ENCODE results near the gene OR2A12. TPM values are rescaled to one million over a fixed set of nuclear protein-coding genes. Genes with fewer than 3 reads are reported as not detected.
"Not testable (repeated sequence)": the region's sequence is repeated elsewhere in the genome, so short reads cannot be mapped to it uniquely, and the experiment has no call there.

OR2A12 gene
- total RNA-seq, 1 donor, result not detected

GRCh38 chr7:144122876-144123275, 36.8 kb downstream of the OR2A12 start, which contains the start of gene OR2A14:
Gene OR2A14, plus strand, starts transcription at chr7:144123176. Its CDS starts 5,937 bp downstream, at chr7:144129113.
- H3K4me3 ChIP-seq (ENCODE audit: insufficient read depth, low read length), result no peak within 1 kb of the TSS
- no peaks in the 10 kb centered on the region for H4K20me1 ChIP-seq (ENCODE audit: insufficient read depth, low read length)
- TF ChIP-seq, protein P1, sequence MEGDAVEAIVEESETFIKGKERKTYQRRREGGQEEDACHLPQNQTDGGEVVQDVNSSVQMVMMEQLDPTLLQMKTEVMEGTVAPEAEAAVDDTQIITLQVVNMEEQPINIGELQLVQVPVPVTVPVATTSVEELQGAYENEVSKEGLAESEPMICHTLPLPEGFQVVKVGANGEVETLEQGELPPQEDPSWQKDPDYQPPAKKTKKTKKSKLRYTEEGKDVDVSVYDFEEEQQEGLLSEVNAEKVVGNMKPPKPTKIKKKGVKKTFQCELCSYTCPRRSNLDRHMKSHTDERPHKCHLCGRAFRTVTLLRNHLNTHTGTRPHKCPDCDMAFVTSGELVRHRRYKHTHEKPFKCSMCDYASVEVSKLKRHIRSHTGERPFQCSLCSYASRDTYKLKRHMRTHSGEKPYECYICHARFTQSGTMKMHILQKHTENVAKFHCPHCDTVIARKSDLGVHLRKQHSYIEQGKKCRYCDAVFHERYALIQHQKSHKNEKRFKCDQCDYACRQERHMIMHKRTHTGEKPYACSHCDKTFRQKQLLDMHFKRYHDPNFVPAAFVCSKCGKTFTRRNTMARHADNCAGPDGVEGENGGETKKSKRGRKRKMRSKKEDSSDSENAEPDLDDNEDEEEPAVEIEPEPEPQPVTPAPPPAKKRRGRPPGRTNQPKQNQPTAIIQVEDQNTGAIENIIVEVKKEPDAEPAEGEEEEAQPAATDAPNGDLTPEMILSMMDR (IDR thresholded peaks at IDR 0.05; ENCODE audit: extremely low read depth, low read depth, low read length), result no peak
- H3K79me2 ChIP-seq (ENCODE audit: insufficient read depth, low read length), result no peaks in the 10 kb centered on the region
- no peaks in the 10 kb centered on the region for H3K9me3 ChIP-seq (ENCODE audit: low read depth, low read length)
- H3K4me2 ChIP-seq (ENCODE audit: insufficient read depth, low read length), result no peak within 1 kb of the TSS
- no peak for DNase-seq (ENCODE audit: insufficient read length, low spot score, missing footprints)
- H3K4me1 ChIP-seq (ENCODE audit: insufficient read depth, low read length), result no peaks in the 10 kb centered on the region
- H2AFZ ChIP-seq (ENCODE audit: low read length), result no peak within 1 kb of the TSS
- no peak within 1 kb of the TSS for H3K27ac ChIP-seq (ENCODE audit: low read depth, low read length)
- H3K36me3 ChIP-seq (ENCODE audit: insufficient read depth, low read length), result no peaks in the 10 kb centered on the region
- H3K27me3 ChIP-seq (ENCODE audit: insufficient read depth, low read length), result no peaks in the 10 kb centered on the region

GRCh38 chr7:144127714-144128334, 41.7 kb downstream of the OR2A12 start:
- Histone ChIP-seq H3K4me1 (ENCODE audit: insufficient read depth, low read length) (no peaks in the 10 kb centered on the region), H3K27me3 (ENCODE audit: insufficient read depth, low read length) (no peaks in the 10 kb centered on the region), H3K4me3 (ENCODE audit: insufficient read depth, low read length) (no peak overlapping the region), H3K36me3 (ENCODE audit: insufficient read depth, low read length) (no peaks in the 10 kb centered on the region), H3K27ac (ENCODE audit: low read depth, low read length) (no peak overlapping the region), H3K79me2 (ENCODE audit: insufficient read depth, low read length) (no peaks in the 10 kb centered on the region), H4K20me1 (ENCODE audit: insufficient read depth, low read length) (no peaks in the 10 kb centered on the region), H3K9me3 (ENCODE audit: low read depth, low read length) (no peaks in the 10 kb centered on the region), H3K4me2 (ENCODE audit: insufficient read depth, low read length) (no peak overlapping the region), H2AFZ (ENCODE audit: low read length) (no peak overlapping the region)
- TF ChIP-seq, protein P1 (IDR thresholded peaks at IDR 0.05; ENCODE audit: extremely low read depth, low read depth, low read length), result peak; percentile 93
- peak; percentile 78 for DNase-seq (ENCODE audit: insufficient read length, low spot score, missing footprints)

GRCh38 chr7:144129601-144130000, 43.5 kb downstream of the OR2A12 start:
- H3K36me3 ChIP-seq (ENCODE audit: insufficient read depth, low read length); H3K9me3 ChIP-seq (ENCODE audit: low read depth, low read length); H3K79me2 ChIP-seq (ENCODE audit: insufficient read depth, low read length); DNase-seq (ENCODE audit: insufficient read length, low spot score, missing footprints); H3K27ac ChIP-seq (ENCODE audit: low read depth, low read length); H3K4me3 ChIP-seq (ENCODE audit: insufficient read depth, low read length); H3K4me1 ChIP-seq (ENCODE audit: insufficient read depth, low read length); H4K20me1 ChIP-seq (ENCODE audit: insufficient read depth, low read length); H3K4me2 ChIP-seq (ENCODE audit: insufficient read depth, low read length); H3K27me3 ChIP-seq (ENCODE audit: insufficient read depth, low read length); H2AFZ ChIP-seq (ENCODE audit: low read length): not testable (repeated sequence)

GRCh38 chr7:144130730-144131129, 44.7 kb downstream of the OR2A12 start:
- H3K27ac ChIP-seq (ENCODE audit: low read depth, low read length), result no peak overlapping the region
- H3K4me3 ChIP-seq (ENCODE audit: insufficient read depth, low read length), result no peak overlapping the region
- H4K20me1 ChIP-seq (ENCODE audit: insufficient read depth, low read length), result no peaks in the 10 kb centered on the region
- no peaks in the 10 kb centered on the region for H3K27me3 ChIP-seq (ENCODE audit: insufficient read depth, low read length)
- no peaks in the 10 kb centered on the region for H3K4me1 ChIP-seq (ENCODE audit: insufficient read depth, low read length)
- no peaks in the 10 kb centered on the region for H3K79me2 ChIP-seq (ENCODE audit: insufficient read depth, low read length)
- no peaks in the 10 kb centered on the region for H3K36me3 ChIP-seq (ENCODE audit: insufficient read depth, low read length)
- TF ChIP-seq, protein P1 (IDR thresholded peaks at IDR 0.05; ENCODE audit: extremely low read depth, low read depth, low read length), result no peak
- H2AFZ ChIP-seq (ENCODE audit: low read length), result no peak overlapping the region
- no peak for DNase-seq (ENCODE audit: insufficient read length, low spot score, missing footprints)
- no peak overlapping the region for H3K4me2 ChIP-seq (ENCODE audit: insufficient read depth, low read length)
- H3K9me3 ChIP-seq (ENCODE audit: low read depth, low read length), result no peaks in the 10 kb centered on the region

Measured in osteoblast (primary cell).